Stimulated activated effector memory CD8-positive, alpha-beta T cell treated with anti-CD3 and anti-CD28 coated beads, Interleukin-12 subunit alpha, Interleukin-12 subunit beta, amount 100 ng/mL, for 72 hours (primary cell): ENCODE results near the gene CCL14.
"Not testable (repeated sequence)": the region's sequence is repeated elsewhere in the genome, so short reads cannot be mapped to it uniquely, and the experiment has no call there.

Experiments
- ATAC-seq: fragments of 150-1000 bp; cut with Tn5 transposase; 2 replicates; pipeline ENCODE4 v1.10.0; 2021
- DNase-seq, 2 donors: peaks; one replicate each; pipeline ENCODE4 v3.0.0; 2021 to 2022; ENCODE audit warnings: low spot score in 2 of 2
- H3K27ac Mint-ChIP-seq: one replicate; pipeline ENCODE4 v1.8.0; 2022; ENCODE audit warnings: mild to moderate bottlenecking, mixed read lengths
- H3K36me3 Mint-ChIP-seq: one replicate; pipeline ENCODE4 v1.8.0; 2022; ENCODE audit warnings: mild to moderate bottlenecking, mixed read lengths
- H3K4me1 Mint-ChIP-seq: one replicate; pipeline ENCODE4 v1.8.0; 2022; ENCODE audit warnings: mixed read lengths
- H3K4me3 Mint-ChIP-seq: one replicate; pipeline ENCODE4 v1.8.0; 2022; ENCODE audit warnings: mild to moderate bottlenecking, mixed read lengths
- H3K9me3 Mint-ChIP-seq: one replicate; pipeline ENCODE4 v1.8.0; 2022; ENCODE audit warnings: mixed read lengths

The CCL14 gene

GRCh38 chr17:35938492-35938891, 48.0 kb downstream of the CCL14 start:
- not testable (repeated sequence) for H3K36me3 Mint-ChIP-seq, ATAC-seq, H3K4me3 Mint-ChIP-seq, H3K9me3 Mint-ChIP-seq, H3K27ac Mint-ChIP-seq, DNase-seq
- peaks cover 12% of the 10 kb centered on the region for H3K4me1 Mint-ChIP-seq

GRCh38 chr17:35936063-35936462, 50.5 kb downstream of the CCL14 start:
- Mint-ChIP-seq H3K9me3 (no peaks in the 10 kb centered on the region), H3K36me3 (no peaks in the 10 kb centered on the region), H3K4me1 (peaks cover 15% of the 10 kb centered on the region), H3K4me3 (no peak overlapping the region), H3K27ac (no peak overlapping the region)
- no peak for DNase-seq
- no peak for ATAC-seq

GRCh38 chr17:35934760-35935159, 51.8 kb downstream of the CCL14 start:
- H3K4me1 Mint-ChIP-seq, result peaks cover 23% of the 10 kb centered on the region
- DNase-seq (no peak), ATAC-seq (no peak)
- H3K27ac Mint-ChIP-seq, result no peak overlapping the region
- peaks cover 8% of the 10 kb centered on the region for H3K36me3 Mint-ChIP-seq
- H3K9me3 Mint-ChIP-seq, result no peaks in the 10 kb centered on the region
- H3K4me3 Mint-ChIP-seq, result no peak overlapping the region
